Measurements from ENCODE around the gene CYP24A1.
"Not testable (repeated sequence)": the region's sequence is repeated elsewhere in the genome, so short reads cannot be mapped to it uniquely, and the experiment has no call there.

The CYP24A1 gene

DNA sequence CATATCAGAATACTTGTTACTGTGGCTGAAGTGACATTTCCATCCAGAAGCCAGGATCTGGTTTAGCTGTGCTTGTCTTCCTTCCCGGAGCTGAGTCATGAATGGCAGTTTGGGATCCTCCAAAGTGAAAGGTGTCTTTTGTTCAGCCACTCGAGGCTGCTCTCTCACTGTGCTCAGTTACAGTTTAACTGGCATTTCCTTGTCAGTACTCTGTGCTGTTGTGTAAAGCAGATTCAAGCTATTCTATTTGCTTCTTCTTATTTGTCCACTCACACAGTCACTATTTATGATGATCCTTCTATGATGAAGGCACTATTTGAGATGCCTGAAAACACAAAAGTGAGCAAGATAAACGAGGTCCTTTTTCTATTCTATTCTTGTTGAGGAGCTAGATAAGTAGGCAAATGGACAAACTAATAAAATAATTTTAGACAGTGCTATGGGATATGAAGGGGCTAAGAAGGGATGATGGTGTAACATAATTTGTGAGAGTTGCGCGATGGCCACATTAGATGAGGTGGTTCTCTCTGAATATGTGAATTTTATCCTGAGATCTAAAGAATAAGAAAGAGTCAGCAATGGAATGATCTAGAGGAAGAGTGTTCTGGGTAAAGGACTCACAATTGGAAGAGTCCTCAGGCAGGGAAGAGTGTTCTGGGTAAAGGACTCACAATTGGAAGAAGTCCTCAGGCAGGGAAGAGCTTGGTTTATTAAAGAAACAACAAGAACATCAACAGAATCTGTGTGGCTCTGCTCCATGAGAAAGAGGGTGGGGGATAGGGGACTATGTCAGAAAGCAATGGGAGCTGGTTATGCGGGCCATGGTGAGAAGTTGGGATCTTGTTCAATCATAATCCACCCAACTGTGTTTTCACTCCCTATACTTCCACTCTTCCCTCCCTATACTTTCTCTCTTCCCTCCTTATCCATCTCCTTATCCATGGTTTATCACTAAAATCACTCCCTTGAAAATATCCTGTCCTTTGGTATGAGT is 40.1 kb downstream of the CYP24A1 start:
- DNase-seq (ENCODE audit: low read depth) = no peak

DNA sequence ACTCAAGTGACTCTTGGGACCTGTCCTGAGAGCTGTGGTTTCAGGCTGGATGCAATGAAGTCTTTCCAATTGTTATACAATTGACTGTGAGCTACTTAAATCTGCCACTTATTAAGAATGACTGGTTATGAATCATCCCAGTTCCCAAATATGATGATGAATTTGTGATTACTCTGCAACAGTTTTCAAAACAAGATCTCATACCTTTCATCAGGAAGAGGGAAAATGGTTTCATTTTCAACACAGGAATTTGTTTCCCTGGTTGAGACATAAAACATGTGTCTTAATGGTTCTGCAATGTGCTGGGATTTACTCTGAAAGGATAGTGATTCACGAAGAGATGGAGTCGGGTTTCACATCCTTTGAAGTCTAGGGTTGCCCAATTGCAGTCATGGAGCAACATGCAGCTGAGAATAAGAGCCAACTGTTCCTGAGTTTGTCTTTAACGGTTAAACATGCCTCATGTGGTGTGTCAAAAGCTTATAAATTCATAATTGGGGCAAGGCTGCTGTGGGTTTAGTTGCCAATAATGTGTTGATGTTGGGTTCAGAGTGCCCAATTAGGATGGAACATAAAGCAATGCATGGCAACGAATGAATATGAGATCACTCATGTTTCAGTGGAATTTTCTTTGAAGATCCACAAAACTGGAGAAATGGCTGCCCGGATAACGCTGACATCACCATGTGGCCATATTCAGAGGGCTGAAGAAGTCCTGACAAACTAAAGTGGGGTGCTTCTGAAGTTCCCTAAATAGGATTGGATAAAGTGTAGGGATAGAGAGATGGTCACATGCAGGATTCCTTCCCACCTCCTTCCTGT is 41.0 kb downstream of the CYP24A1 start:
- peak; percentile 98 for DNase-seq (ENCODE audit: low read depth)

DNA sequence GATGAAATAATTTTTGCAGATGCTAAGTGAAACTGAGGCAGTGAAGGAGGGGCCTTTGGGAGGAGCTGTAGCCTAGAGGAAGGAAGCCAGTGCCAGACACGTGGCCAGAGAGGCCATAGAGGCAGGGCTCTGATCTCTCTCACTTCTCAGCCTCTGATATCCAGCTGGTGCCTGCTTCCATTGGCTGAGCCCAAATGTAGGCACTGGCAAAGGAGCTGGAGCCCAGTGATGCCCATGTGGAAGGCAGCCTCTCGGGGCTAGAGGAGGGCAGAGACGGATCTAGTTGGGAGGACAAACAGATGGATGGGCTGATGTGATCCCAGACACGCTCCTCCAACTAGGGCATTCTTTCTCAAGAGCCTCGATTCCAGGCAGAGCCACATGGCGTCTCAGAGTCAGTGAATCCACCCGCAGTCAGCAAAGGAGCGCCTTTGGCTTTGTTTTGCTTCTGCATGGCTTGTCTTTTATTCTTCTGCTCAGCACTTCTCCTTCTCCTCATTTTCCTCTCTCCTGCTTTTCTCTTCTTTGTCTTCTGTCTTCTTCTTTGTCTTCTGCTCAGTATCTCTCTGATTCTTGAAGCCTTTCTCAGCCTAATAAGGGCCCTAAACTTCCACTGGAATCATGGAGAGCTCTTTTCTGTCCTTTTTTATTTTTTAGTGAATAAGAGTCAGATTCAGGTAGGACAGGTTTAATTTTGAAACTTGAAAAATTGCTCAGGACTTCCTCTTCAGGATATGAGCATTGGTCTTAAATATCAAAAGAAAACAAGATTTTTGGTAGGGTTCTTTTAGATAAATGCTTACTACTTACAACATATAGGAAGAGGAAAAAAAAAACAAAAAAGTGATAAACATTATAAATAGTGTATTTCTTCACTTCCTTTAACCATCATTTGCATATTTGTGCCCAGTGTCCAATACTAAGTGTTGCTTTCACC is 41.8 kb downstream of the CYP24A1 start:
- DNase-seq (ENCODE audit: low read depth) = no peak

DNA sequence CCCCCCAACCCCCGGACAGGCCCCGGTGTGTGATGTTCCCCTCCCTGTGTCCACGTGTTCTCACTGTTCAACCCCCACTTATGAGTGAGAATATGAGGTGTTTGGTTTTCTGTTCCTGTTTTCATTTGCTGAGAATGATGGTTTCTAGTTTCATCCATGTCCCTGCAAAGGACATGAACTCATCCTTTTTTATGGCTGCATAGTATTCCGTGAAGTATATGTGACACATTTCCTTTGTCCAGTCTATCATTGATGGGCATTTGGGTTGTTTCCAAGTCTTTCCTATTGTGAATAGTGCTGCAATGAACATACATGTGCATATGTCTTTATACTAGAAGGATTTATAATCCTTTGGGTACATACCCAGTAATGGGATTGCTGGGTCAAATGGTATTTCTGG is 42.7 kb downstream of the CYP24A1 start:
- DNase-seq (ENCODE audit: low read depth) = not testable (repeated sequence)

DNA sequence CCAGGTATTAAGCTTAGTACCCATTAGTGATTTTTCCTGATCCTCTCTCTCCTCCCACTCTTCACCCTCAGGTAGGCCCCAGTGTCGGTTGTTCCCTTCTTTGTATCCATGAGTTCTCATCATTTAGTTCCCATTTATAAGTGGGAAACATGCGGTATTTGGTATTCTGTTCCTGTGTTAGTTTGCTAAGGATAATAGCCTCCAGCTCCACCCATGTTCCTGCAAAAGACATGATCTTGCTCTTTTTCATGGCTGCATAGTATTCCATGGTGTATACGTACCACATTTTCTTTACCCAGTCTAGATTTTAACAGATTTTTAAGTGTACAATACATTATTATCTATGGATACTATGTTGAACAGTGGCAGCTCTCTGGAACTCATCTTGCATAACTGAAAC is 44.4 kb downstream of the CYP24A1 start:
- no peak for DNase-seq (ENCODE audit: low read depth)

DNA sequence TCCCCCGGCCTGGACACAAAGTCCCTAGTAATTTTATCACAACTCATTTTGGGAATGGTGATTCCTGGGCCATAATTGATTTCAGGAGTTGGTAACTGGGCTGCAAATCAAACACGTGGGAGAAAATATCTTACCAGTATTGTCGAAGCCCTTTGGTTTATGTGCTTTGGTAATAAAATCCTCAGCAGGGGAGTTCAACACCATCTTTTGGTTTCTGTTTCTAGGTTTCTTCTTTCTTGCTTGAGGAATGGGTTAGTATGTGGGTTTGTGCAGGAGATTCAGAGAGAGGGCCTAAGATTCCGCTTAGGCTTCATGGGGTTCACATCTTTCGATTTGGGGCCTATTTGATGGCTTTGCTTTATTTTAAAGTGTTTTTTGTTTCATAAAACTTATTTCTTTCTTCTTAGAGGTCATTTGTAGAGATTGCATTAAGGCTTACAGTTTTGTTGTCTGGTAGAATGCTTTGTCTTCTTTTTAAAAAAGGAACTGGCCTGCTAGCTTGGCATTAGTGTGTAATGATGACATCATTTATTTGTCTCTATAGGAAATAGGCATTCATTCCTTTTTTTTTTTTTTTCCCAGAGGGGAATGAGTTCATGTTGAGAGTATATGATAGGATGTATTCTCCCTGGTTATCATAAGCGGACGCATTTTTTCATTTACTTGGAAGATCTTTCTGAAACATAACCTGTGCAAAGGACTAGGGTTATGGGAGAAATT is 45.8 kb downstream of the CYP24A1 start:
- no peak for DNase-seq (ENCODE audit: low read depth)

DNA sequence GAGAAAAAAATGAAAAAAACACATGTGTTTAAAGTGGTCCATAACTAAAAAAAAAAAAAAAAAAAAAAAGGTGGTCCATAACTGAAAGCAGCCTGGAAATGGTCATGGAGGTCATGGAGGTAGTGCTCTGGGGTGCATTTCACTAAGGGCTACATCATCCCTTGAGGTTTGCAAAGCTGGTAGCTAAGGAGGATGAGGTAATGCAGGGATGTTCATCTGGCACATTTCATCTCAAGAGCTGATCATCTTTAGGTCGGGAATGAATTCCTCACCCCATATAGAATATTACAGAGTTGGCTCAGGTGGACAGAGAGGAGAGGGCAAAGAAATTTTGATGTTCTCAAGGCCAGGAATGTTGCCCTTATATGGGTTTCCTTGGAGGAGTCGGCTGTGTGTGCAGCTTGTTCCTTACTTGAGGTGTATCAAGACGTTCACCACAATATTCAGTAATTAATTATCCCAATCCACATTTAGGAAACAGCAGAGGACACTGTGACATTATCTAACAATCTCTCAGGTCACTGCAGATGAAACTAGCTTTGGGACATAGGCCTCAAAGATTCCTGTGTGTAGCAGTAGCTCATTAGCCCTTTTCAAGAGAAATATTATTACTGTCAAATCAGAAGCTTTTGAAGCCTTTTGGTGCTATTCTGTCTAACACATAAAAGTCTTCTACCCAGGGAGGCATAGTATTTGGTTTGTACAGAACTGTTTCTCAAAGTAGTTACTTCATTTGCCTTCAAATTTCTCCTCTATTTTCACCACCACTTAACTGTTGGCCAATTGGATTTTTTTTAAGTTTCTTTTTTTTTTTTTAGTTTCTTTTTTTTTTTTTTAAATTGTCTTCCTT is 46.8 kb downstream of the CYP24A1 start:
- no peak for DNase-seq (ENCODE audit: low read depth)

DNA sequence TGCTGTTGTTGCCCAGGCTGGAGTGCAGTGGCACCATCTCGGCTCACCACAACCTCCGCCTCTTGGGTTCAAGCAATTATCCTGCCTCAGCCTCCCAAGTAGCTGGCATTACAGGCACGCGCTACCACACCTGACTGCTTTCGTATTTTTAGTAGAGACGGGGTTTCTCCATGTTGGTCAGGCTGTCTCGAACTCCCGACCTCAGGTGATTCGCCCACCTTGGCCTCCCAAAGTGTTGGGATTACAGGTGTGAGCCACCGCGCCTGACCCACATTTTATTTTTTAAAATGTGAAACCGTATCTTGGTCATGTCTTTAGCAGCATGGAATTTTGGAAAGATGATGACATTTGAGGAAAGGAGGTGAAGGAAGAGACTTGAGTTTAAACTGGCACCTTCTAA is 47.5 kb downstream of the CYP24A1 start:
- DNase-seq (ENCODE audit: low read depth) = not testable (repeated sequence)

DNA sequence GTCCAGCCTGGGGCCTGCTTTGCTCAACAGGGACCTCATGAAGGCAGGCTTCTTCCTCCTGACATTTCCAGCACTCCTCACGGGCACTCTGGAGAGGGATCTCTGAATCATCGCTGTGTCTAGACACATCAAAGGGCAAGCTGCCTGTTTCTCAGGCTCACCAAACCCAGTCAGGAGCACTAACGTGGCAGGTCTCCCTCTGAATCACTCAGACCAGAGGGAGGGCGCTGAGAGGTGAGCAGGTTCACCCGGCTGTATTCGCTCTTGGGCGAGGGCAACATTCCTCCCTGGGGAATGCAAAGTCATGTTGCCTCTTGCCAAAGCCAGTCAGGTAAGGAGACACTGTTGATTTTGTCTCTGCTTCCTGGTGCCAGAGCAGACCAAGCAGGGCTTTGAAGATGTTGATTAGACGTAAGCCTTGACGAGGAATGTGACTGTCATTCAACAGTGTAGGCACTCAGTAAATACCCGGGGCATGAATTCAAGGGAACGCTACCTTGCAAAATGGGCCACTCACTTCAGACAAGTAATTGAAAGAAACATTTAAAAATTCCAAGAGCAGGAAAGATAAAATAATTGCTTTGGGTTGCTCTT is 50.1 kb downstream of the CYP24A1 start:
- peak; percentile 96 for DNase-seq (ENCODE audit: low read depth)

DNA sequence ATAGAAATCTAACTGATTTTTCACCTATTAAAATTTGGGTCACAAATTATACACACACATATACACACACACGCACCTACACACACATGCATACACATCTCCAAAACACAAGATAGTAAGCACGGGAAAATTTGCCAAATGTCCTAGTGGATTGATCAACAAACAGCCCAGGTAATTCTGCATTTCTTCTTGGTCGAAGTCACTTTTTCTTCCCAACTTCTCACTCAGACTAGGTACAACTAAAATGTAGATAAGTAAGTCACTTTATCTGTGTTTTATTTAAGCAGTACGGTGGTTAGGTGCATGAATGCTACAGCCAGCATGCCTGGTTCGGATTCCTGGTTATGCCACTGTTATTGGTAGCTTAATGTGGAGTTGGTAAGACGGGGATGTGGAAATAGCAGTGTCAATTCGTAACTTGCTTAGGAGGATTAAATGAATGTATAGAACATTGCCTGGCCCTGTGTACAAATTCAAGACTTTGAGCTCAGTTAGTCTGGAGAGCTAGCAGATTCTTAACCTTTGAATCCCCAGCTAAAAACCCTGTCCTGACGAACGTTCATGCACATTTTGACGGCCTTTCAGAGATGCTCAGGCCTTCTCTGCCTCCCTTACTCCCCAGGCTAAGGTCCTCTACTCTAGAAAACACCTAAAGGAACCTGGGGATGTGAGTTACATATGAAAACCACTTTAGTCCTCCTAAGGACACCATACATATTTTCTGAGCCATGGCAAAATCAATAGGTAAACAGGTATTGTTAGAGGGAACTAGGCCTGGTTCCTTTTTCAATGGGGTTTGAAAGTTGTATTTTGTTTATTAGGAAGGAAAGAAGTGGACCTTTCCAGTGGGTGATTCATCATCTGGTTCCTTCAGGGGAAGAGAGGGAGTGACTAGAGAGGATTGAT is 50.9 kb downstream of the CYP24A1 start:
- no peak for DNase-seq (ENCODE audit: low read depth)

DNA sequence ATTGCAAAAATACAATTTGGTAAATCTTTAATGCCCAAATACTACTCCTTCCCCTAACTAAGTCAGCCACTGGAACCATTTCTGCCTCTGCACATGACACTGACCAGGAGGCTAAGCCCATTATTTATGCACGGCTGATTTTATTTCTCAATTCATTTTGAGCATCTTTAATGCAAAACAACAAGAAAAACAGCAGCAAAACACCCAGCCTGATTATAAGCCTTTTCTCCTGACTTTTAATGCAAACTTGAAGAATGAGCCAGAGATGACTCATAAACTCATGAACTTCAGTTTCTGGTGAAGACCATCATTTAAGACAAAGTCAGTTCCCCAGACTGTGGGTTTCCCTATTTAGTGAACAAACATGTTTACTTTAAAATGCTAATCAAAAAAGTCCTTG is 51.6 kb downstream of the CYP24A1 start:
- no peak for DNase-seq (ENCODE audit: low read depth)

DNA sequence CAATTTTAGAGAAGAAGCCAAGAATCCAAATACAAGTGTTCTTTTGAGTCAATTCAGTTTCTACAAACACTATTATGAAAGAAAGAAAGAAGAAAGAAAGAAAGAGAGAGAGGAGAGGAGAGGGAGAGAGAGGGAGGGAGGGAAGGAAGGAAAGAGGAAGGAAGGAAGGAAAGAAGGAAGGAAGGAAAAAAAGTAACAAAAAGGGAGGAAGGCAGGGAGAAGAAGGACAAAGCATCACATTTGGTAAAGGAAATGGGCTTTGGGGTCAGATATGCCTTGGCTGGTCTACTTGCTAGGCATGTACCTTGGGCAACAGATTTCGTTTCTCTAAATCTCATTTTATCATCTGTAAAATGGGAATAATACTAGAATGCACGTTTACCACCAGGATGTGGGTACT is 54.0 kb downstream of the CYP24A1 start:
- DNase-seq (ENCODE audit: low read depth) = no peak

DNA sequence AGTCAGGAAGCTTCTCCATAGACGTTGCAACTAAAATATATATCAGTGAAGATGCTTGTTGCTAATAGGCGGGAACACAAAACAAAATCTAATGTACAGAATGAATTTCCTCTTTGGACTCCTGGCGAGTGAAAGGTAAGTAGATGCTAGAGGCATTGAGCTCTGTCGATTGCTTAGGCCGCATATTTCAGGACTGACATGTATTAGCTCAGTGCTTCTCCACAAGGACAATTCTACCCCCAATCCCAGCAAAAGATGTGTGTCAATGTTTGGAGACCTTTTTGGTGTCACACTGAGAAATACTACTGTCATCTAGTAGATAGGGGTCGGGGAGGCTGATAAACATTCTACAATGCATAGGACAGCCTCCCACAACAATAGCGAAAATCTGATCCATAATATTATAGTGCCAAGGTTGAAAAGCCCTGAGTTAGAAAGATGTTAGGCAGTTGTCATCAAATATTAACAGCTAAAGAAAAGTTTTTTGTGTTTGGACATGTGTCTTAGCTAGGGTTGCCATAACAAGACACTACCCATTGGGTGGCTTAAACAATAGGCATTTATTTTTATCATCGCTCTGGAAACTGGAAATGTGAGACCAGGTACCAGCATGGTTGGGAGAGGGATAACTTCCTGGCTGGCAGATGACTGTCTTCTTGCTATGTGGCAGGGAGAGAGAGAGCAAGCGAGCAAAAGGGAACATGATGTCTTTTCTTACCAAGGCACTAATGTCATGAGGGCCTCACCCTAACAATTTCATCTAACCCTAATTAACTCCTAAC is 55.4 kb downstream of the CYP24A1 start:
- no peak for DNase-seq (ENCODE audit: low read depth)

DNA sequence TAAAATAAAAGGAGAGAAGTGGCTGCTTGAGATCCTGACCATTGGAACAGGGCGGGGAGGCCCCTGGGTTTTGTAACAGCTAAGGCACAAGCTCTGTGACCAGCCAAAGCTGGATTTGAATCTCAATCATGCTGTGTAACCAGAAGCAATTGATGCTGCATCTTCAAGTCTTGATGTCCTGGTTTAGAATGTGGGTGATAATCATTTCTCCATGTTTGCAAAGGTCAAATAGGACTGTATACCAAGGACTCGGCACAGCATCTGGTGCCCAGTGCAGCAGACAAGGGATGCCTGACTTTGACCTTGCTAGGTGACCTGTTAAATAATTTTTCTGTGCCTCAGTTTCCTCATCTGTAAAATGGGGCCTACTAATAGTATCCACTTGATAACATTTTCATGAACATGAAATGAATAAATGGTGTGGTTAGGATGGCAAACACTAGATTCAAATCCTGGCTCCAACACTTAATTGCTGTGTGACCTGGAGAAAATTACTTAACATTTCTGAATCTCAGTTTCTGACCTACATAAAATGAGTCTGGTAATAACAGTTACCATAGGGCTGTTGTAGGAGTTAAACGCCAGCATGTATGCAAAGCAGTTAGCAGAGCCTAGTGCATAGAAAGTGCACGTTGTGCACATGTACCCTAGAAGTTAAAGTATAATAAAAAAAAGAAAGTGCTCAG is 57.1 kb downstream of the CYP24A1 start:
- no peak for DNase-seq (ENCODE audit: low read depth)

DNA sequence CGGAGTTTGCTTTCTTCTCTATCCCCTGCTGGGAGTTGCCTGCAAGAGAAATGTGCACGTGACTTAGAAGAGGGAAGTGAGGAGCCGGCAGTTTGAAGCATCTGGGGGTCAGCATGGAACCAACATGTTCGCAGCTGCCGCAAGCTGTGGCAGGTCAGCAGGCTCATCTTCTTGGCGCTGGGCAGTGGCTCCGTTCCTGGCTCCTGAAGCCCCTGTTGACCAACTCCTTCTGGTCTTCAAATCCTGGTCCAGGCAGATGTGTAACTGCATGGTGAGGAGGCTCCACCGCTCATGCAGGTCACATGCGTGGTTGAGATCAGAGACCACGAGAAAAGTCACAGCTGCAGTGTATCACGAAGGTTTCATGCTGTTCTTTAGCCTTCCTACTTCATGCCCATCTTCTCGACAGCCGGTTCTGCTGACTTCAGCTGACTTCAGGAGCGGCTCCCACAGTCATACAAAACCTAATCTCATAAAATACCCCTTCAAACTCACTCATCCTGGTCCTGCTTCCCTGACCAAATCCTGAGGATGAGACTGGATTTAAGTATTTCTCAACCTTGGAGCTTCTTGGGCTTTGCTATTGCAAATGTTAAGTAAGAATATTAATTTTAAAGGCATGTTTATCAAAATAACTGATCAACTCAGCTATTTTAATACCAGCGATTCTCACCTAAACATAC is 58.5 kb downstream of the CYP24A1 start:
- DNase-seq (ENCODE audit: low read depth) = no peak

DNA sequence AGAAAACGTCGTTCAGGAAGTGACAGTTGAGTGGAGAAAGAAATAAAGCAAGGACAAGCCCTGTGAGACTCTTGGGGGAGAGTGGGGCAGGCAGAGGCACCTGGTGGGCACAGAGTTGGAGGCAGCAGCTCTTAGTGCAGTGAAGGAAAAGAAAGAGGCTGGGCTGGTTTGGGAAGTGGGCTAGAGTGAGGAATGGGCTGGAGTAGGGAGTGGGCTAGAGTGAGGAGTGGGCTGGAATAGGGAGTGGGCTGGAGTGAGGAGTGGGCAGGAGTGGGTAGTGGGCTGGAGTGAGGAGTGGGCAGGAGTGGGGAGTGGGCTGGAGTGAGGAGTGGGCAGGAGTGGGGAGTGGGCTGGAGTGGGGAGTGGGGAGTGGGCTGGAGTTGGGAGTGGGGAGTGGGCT is 59.7 kb downstream of the CYP24A1 start:
- no peak for DNase-seq (ENCODE audit: low read depth)

DNA sequence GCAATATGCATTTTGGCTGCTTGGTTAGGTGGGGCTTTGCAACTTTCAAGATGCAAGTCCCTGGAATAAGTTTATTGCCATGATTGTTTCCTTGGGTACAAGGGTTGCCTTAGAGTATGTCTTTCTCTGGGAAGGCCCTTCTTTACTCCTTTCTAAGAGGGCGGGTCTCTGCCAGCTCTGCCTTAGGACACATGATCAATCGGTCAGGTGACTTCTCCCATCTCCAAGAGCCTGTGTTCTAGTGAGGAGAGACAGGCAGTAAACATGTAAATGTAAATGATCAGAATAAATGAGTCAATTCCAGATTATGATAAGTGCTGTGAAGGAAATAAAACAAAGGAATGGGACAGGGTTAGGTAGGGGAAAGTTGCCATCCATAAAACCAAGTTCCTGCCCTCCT is 60.2 kb downstream of the CYP24A1 start:
- DNase-seq (ENCODE audit: low read depth) = no peak
